GM23248 (cell line): ENCODE data around the gene TPST1. TPM values are rescaled to one million over a fixed set of nuclear protein-coding genes. Genes with fewer than 3 reads are reported as not detected.
"Not testable (repeated sequence)": the region's sequence is repeated elsewhere in the genome, so short reads cannot be mapped to it uniquely, and the experiment has no call there.

ENCODE experiments used
- DNase-seq: peaks from one replicate; pipeline ENCODE4 v3.0.0-alpha.2; 2015
- H2AFZ ChIP-seq: fragments of 200-600 bp; sonication (generic); 2 replicates; pipeline ENCODE4 v1.6.1; 2016; ENCODE audit warnings: antibody characterized with exemption
- H3F3A ChIP-seq: fragments of 200-600 bp; sonication (generic); 2 replicates; pipeline ENCODE4 v1.6.1; 2016; ENCODE audit warnings: mild to moderate bottlenecking, antibody characterized with exemption, mixed run types; ENCODE audit not compliant: insufficient read depth
- H3K27ac ChIP-seq: fragments of 200-600 bp; sonication (generic); 2 replicates; pipeline ENCODE4 v1.5.1; 2016; ENCODE audit warnings: mild to moderate bottlenecking
- H3K27me3 ChIP-seq: fragments of 200-600 bp; sonication (generic); replicated peaks from 2 replicates; pipeline ENCODE4 v1.6.1; 2016; ENCODE audit warnings: mild to moderate bottlenecking; ENCODE audit not compliant: insufficient read depth
- H3K36me3 ChIP-seq: fragments of 200-600 bp; sonication (generic); 2 replicates; pipeline ENCODE4 v1.6.1; 2016; ENCODE audit warnings: low read depth, mild to moderate bottlenecking
- H3K4me1 ChIP-seq: fragments of 200-600 bp; sonication (generic); 2 replicates; pipeline ENCODE4 v1.6.1; 2016; ENCODE audit warnings: mild to moderate bottlenecking; ENCODE audit not compliant: insufficient read depth
- H3K4me2 ChIP-seq: fragments of 200-600 bp; sonication (generic); one replicate; pipeline ENCODE4 v1.6.1; 2016; ENCODE audit warnings: mild to moderate bottlenecking; ENCODE audit not compliant: unreplicated experiment
- H3K4me3 ChIP-seq: fragments of 200-600 bp; sonication (generic); 2 replicates; pipeline ENCODE4 v1.5.1; 2016; ENCODE audit warnings: mild to moderate bottlenecking
- H3K79me2 ChIP-seq: fragments of 200-600 bp; sonication (generic); 2 replicates; pipeline ENCODE4 v1.6.1; 2016; ENCODE audit warnings: mild to moderate bottlenecking; ENCODE audit not compliant: insufficient read depth
- H3K9ac ChIP-seq: fragments of 200-600 bp; sonication (generic); 2 replicates; pipeline ENCODE4 v1.6.1; 2016; ENCODE audit warnings: mild to moderate bottlenecking
- H3K9me2 ChIP-seq: fragments of 200-600 bp; sonication (generic); 2 replicates; pipeline ENCODE4 v1.6.1; 2016; ENCODE audit warnings: mixed run types, mild to moderate bottlenecking, moderate library complexity; ENCODE audit not compliant: insufficient read depth
- H3K9me3 ChIP-seq: fragments of 200-600 bp; sonication (generic); one replicate; pipeline ENCODE4 v1.6.1; 2017; ENCODE audit warnings: low read depth
- H4K20me1 ChIP-seq: fragments of 200-600 bp; sonication (generic); 2 replicates; pipeline ENCODE4 v1.6.0; 2016; ENCODE audit not compliant: insufficient read depth
- EZH2 ChIP-seq: fragments of 200-600 bp; sonication (generic); IDR thresholded peaks from 2 replicates; pipeline ENCODE4 v1.6.1; 2018; ENCODE audit warnings: antibody characterized with exemption, mild to moderate bottlenecking; ENCODE audit not compliant: insufficient read depth, poor library complexity, severe bottlenecking
- EZH2phosphoT487 ChIP-seq: fragments of 200-600 bp; sonication (generic); IDR thresholded peaks from 2 replicates; pipeline ENCODE4 v1.6.1; 2018; ENCODE audit warnings: antibody characterized with exemption, moderate library complexity, mild to moderate bottlenecking, low read depth; ENCODE audit not compliant: insufficient read depth
- WGBS, 2 experiments: methylation state at CpG; one replicate each; pipeline ENCODE4 v1.1.6; 2015 to 2017; ENCODE audit warnings: low lambda C conversion rate in 2 of 2, low coverage in 1 of 2; ENCODE audit errors: missing lambda C conversion rate in 2 of 2; 5-methylcytosine and 5-hydroxymethylcytosine counted together
- in situ Hi-C: fragments of 300-500 bp; cut with MboI; formaldehyde crosslinking; loops from 2 replicates; pipeline ENCODE4 v1.15.0; 2020
- polyA plus RNA-seq: library from polyadenylated mRNA; unstranded; fragments of >200 nt; fragmentation: Nextera tagmentation; extraction: Ambion mirVana; gene quantifications from 2 replicates; pipeline ENCODE4 v1.2.1, GENCODE V29; 2016
- total RNA-seq: library from RNA; depleted of rRNA; stranded (reverse); fragments of >200 nt; shearing (Covaris generic); gene quantifications from 2 replicates; pipeline ENCODE4 v1.2.3, GENCODE V29; 2014

TPST1 gene
- total and polyA plus RNA-seq, 2 experiments from 2014 or later, result 54.1 to 57.0 TPM

DNA sequence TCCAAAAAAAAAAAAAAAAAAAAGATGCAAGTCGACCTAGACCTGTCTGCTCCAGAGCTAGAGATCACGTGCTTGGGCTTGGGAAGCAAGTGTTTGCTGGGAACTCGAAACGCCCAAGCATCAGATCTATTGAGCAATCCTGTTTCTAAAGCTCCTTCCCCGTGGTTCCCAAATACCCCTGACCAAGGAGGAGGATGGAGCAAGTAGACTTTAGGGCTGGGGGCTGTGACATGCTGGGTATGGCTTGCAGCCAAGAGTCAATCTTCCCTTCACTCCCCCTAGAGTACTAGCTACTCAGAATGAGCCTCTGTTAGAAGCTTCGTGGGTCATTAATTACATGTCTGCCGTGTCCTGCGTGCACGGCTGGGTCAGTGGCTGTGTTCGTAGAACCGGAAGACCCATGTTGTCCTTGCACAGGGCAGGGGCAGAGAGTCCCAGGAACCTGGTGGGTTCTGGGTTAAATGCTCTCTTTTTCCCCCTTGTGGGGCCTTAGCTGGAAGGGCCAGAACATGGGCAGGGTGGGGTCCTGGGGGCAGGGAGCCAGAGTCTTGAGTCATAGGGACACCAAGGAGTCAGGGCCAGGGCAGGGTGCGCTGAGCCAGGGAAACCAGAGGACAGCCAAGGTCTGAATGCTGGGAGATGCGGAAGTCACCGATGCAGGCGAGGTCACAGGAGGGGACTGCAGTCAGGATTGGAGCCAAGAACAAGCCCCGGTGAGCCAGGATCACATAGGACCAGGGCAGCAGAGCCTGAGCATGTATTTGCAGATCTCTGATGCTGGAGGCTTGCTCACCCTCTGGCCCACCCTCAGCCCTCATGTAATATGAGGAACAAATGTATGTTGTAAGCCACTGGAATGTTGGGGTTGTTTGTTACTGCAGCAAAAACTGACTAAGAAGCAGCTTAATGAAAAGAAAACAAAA is 34.6 kb upstream of the TPST1 start:
- peak overlapping the region; percentile 33 for H3K4me2 ChIP-seq
- in situ Hi-C loops, result no loop called here

DNA sequence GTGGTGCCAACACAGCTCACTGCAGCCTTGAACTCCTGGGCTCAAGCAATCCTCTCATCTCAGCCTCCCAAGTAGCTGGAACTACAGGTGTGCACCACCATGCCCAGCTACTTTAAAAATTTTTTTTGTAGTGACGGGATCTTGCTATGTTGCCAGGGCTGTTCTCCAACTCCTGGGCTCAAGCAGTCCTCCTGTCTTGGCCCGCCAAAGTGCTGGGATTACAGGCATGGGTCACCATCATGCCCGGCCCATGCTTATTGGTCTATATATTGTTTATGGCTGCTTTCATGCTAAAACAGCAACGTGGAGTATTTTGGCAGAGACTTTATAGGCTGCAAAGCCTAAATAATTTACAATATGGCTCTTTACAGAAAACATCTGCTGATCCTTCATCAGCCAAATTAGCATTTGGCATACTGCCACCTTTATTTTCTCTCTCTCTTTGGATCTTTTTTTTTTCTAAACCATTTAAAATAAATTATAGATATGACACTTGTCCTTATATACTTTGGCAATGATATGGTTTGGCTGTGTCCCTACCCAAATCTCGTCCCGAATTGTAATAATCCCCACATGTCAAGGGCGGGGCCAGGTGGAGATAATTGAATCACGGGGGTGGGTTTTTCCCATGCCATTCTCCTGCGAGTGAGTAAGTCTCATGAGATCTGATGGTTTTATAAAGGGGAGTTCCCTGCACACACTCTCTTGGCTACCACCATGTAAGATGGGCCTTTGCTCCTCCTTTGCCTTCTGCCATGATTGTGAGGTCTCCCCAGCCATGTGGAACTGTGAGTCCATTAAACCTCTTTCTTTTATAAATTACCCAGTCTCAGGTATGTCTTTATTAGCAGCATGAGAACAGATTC is 32.4 kb upstream of the TPST1 start:
- H2AFZ ChIP-seq, H3K4me2 ChIP-seq, H3K27ac ChIP-seq, H3K27me3 ChIP-seq, H3K36me3 ChIP-seq, H3K9ac ChIP-seq, H3K9me2 ChIP-seq, H3K4me3 ChIP-seq, H3K9me3 ChIP-seq, H4K20me1 ChIP-seq, H3K79me2 ChIP-seq, H3F3A ChIP-seq, DNase-seq, in situ Hi-C loops: not testable (repeated sequence)
- peaks cover 11% of the 10 kb centered on the region for H3K4me1 ChIP-seq
- WGBS, 2 experiments, result 25 to 29% methylated on average over 9 of the region's 9 CpGs

More for the DNA sequence above, 34.6 kb upstream of the TPST1 start:
- peak; percentile 59 for DNase-seq
- no peak for TF ChIP-seq EZH2phosphoT487
- peaks cover 13% of the 10 kb centered on the region for H3K4me1 ChIP-seq
- no peaks in the 10 kb centered on the region for H3K9me2 ChIP-seq
- no peak overlapping the region for H3K9ac ChIP-seq
- H3F3A ChIP-seq, result peaks cover 11% of the 10 kb centered on the region
- H3K36me3 ChIP-seq, result no peaks in the 10 kb centered on the region
- no peaks in the 10 kb centered on the region for H3K27me3 ChIP-seq
- H3K27ac ChIP-seq, result 0 out of 2 replicates have a peak overlapping the region, but pooled peaks have one; percentile 3
- peak overlapping the region; percentile 34; the same call in 1 of the 2 replicates for H2AFZ ChIP-seq
- no peaks in the 10 kb centered on the region for H3K9me3 ChIP-seq
- no peaks in the 10 kb centered on the region for H4K20me1 ChIP-seq
- no peaks in the 10 kb centered on the region for H3K79me2 ChIP-seq
- no peak overlapping the region for H3K4me3 ChIP-seq
- 12 to 16% methylated on average over 15 to 16 of the region's 16 CpGs for WGBS, 2 experiments

DNA sequence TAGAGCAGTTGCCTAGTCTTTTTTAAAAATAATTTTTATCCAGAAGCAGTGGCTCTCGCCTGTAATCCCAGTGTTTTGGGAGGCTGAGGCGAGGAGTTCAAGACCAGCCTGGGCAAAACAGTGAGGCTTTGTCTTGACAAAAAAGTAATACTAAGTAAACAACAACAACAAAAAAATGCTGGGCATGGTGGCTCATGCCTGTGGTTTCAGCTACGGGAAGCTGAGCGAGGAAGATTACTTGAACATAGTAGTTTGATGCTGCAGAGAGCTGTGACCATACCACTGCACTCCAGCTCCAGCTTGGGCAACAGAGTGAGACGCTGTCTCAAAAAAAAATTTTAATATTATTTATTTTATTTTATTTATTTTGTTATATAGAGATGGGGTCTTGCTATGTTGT is 31.3 kb upstream of the TPST1 start:
- H3K9ac ChIP-seq, result no peak overlapping the region
- H3K27ac ChIP-seq, result no peak overlapping the region
- H3K4me1 ChIP-seq, result peaks cover 6% of the 10 kb centered on the region
- no peaks in the 10 kb centered on the region for H3K36me3 ChIP-seq
- no peak for DNase-seq
- H3K4me3 ChIP-seq, result no peak overlapping the region
- no peaks in the 10 kb centered on the region for H4K20me1 ChIP-seq
- no peak overlapping the region for H2AFZ ChIP-seq
- in situ Hi-C loops, result no loop called here
- TF ChIP-seq EZH2phosphoT487 (no peak), EZH2 (no peak)
- H3K79me2 ChIP-seq, result no peaks in the 10 kb centered on the region
- H3K4me2 ChIP-seq, result no peak overlapping the region
- no peaks in the 10 kb centered on the region for H3F3A ChIP-seq
- H3K9me2 ChIP-seq, result no peaks in the 10 kb centered on the region
- no peaks in the 10 kb centered on the region for H3K9me3 ChIP-seq
- WGBS, 2 experiments, result 76 to 83% methylated on average over 5 of the region's 5 CpGs
- H3K27me3 ChIP-seq, result no peaks in the 10 kb centered on the region

DNA sequence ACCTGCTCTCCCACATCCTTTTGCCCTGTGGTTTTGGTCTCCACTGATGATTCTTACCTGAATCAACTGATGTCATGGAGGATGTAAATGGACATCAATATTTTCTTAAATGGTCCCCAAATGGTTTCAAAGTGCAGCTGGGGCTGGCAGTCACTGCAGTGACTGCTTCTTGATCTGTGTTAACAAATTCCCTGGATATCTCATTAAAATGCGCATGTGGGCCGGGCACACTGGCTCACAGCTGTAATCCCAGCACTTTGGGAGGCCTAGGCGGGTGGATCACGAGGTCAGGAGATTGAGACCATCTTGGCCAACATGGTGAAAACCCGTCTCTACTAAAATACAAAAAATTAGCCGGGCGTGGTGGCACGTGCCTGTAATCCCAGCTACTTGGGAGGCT is 30.1 kb upstream of the TPST1 start:
- H3K9me2 ChIP-seq, in situ Hi-C loops, H4K20me1 ChIP-seq, H3K4me1 ChIP-seq, H3K9ac ChIP-seq, H3K4me3 ChIP-seq, H3K4me2 ChIP-seq, H3F3A ChIP-seq, H3K79me2 ChIP-seq, DNase-seq, H3K36me3 ChIP-seq, H3K27ac ChIP-seq, H2AFZ ChIP-seq, H3K9me3 ChIP-seq, H3K27me3 ChIP-seq: not testable (repeated sequence)
- WGBS, 2 experiments, result 31 to 37% methylated on average over 8 of the region's 8 CpGs
